HEK293T (cell line): Measurements from ENCODE around the gene ADAMTS17.

Experiments used
- CTCF ChIA-PET: fragments of 350-600 bp; formaldehyde crosslinking; extraction: SDS; loops from one replicate; lab custom pipeline; 2021; ENCODE audit warnings: antibody characterized with exemption, inconsistent platforms; lab: Yijun Ruan, JAX
- POLR2A ChIA-PET: fragments of 350-600 bp; formaldehyde crosslinking; extraction: SDS; loops from one replicate; lab custom pipeline; 2020; ENCODE audit warnings: antibody characterized with exemption, inconsistent platforms; lab: Yijun Ruan, JAX
- DNase-seq: peaks from one replicate; pipeline ENCODE4 v3.0.0; 2012; ENCODE audit warnings: mixed read lengths; ENCODE audit errors: extremely low spot score
- ARNT ChIP-seq: fragments of 450-650 bp; IDR thresholded peaks from 2 replicates; pipeline ENCODE4 v1.6.1; 2017; ENCODE audit warnings: mild to moderate bottlenecking
- BHLHE40 ChIP-seq: fragments of 450-650 bp; IDR thresholded peaks from 2 replicates; pipeline ENCODE4 v1.6.1; 2016; ENCODE audit warnings: mild to moderate bottlenecking, moderate library complexity, borderline replicate concordance
- CTBP1 ChIP-seq: fragments of 450-650 bp; IDR thresholded peaks from 2 replicates; pipeline ENCODE4 v1.6.1; 2016; ENCODE audit warnings: borderline replicate concordance
- ELF4 ChIP-seq: fragments of 450-650 bp; IDR thresholded peaks from 2 replicates; pipeline ENCODE4 v1.6.1; 2017; ENCODE audit warnings: antibody characterized with exemption
- FOXA1 ChIP-seq: fragments of 450-650 bp; IDR thresholded peaks from 2 replicates; pipeline ENCODE4 v1.6.1; 2016; ENCODE audit warnings: mild to moderate bottlenecking
- FOXK2 ChIP-seq: fragments of 450-650 bp; IDR thresholded peaks from 2 replicates; pipeline ENCODE4 v1.6.1; 2016; ENCODE audit warnings: mild to moderate bottlenecking
- FOXM1 ChIP-seq: fragments of 450-650 bp; IDR thresholded peaks from 2 replicates; pipeline ENCODE4 v1.6.1; 2017; ENCODE audit warnings: mild to moderate bottlenecking, borderline replicate concordance
- HDGF ChIP-seq: fragments of 450-650 bp; IDR thresholded peaks from 2 replicates; pipeline ENCODE4 v1.6.1; 2017; ENCODE audit warnings: antibody characterized with exemption, borderline replicate concordance
- L3MBTL2 ChIP-seq: fragments of 450-650 bp; conservative IDR thresholded peaks from 2 replicates; pipeline ENCODE4 v1.6.1; 2016; ENCODE audit warnings: mild to moderate bottlenecking
- LEF1 ChIP-seq: fragments of 450-650 bp; IDR thresholded peaks from 2 replicates; pipeline ENCODE4 v1.6.1; 2017; ENCODE audit warnings: mild to moderate bottlenecking, borderline replicate concordance
- NFRKB ChIP-seq: fragments of 450-650 bp; IDR thresholded peaks from 2 replicates; pipeline ENCODE4 v1.6.1; 2016; ENCODE audit warnings: mild to moderate bottlenecking, moderate library complexity
- PKNOX1 ChIP-seq: fragments of 450-650 bp; IDR thresholded peaks from 2 replicates; pipeline ENCODE4 v1.6.1; 2016
- SP1 ChIP-seq: fragments of 450-650 bp; IDR thresholded peaks from 2 replicates; pipeline ENCODE4 v1.6.1; 2017
- SUZ12 ChIP-seq: fragments of 450-650 bp; IDR thresholded peaks from 2 replicates; pipeline ENCODE4 v1.6.1; 2016; ENCODE audit warnings: mild to moderate bottlenecking
- TARDBP ChIP-seq: fragments of 450-650 bp; IDR thresholded peaks from 2 replicates; pipeline ENCODE4 v1.6.1; 2016
- ZNF384 ChIP-seq: fragments of 450-650 bp; IDR thresholded peaks from 2 replicates; pipeline ENCODE4 v1.6.1; 2016

The ADAMTS17 gene

GRCh38 chr15:100114100-100114499, 227.7 kb downstream of the ADAMTS17 start:
- CTCF ChIA-PET = no interaction called here
- DNase-seq = no peak
- TF ChIP-seq PKNOX1 (no peak), L3MBTL2 (no peak), ARNT (no peak), BHLHE40 (no peak), SP1 (no peak), FOXA1 (no peak), NFRKB (no peak)
- POLR2A ChIA-PET = no interaction called here

GRCh38 chr15:100113351-100114080, 228.3 kb downstream of the ADAMTS17 start:
- no peak for TF ChIP-seq FOXM1
- no peak for TF ChIP-seq ELF4
- no peak for TF ChIP-seq ARNT
- no peak for TF ChIP-seq TARDBP
- TF ChIP-seq LEF1 = no peak
- TF ChIP-seq FOXK2 = no peak
- no peak for TF ChIP-seq SP1
- TF ChIP-seq NFRKB = no peak
- no peak for TF ChIP-seq HDGF
- TF ChIP-seq CTBP1 = no peak
- TF ChIP-seq FOXA1 = no peak
- no peak for TF ChIP-seq SUZ12
- no peak for TF ChIP-seq PKNOX1
- TF ChIP-seq L3MBTL2 = no peak
- TF ChIP-seq BHLHE40 = no peak
- no peak for TF ChIP-seq ZNF384
- CTCF ChIA-PET = no interaction called here
- no peak for DNase-seq
- POLR2A ChIA-PET = no interaction called here

- no peak for DNase-seq
- ChIA-PET POLR2A (no interaction called here), CTCF (no interaction called here)
- TF ChIP-seq SUZ12 (no peak), HDGF (no peak), PKNOX1 (no peak), FOXA1 (no peak), CTBP1 (no peak), TARDBP (no peak), FOXK2 (no peak), SP1 (no peak), LEF1 (no peak), FOXM1 (no peak), ELF4 (no peak), ARNT (no peak), ZNF384 (no peak), BHLHE40 (no peak), NFRKB (no peak), L3MBTL2 (no peak)
Observed at GRCh38 chr15:100112636-100113305, 229.0 kb downstream of the ADAMTS17 start.

GRCh38 chr15:100112061-100112420, 229.7 kb downstream of the ADAMTS17 start:
- TF ChIP-seq BHLHE40 (no peak), SP1 (no peak), ELF4 (no peak), TARDBP (no peak)
- CTCF ChIA-PET = no interaction called here

GRCh38 chr15:100111125-100112060, 230.4 kb downstream of the ADAMTS17 start:
- no peak for DNase-seq
- ChIA-PET CTCF (no interaction called here), POLR2A (no interaction called here)
- TF ChIP-seq CTBP1 (no peak), FOXM1 (no peak), SUZ12 (no peak), ZNF384 (no peak), ARNT (no peak), FOXK2 (no peak), PKNOX1 (no peak), LEF1 (no peak), SP1 (no peak), BHLHE40 (no peak), L3MBTL2 (no peak), ELF4 (no peak), FOXA1 (no peak), TARDBP (no peak), NFRKB (no peak), HDGF (no peak)

More at GRCh38 chr15:100112061-100112420, 229.7 kb downstream of the ADAMTS17 start:
- no peak for DNase-seq
- POLR2A ChIA-PET = no interaction called here
